ENCODE results near the gene MMP25. TPM values are rescaled to one million over a fixed set of nuclear protein-coding genes. Genes with fewer than 3 reads are reported as not detected.

The MMP25 gene
- total RNA-seq, 4 donors from 2014 or later = 0.51 to 0.87 (median 0.83) TPM; not detected in 1

DNA sequence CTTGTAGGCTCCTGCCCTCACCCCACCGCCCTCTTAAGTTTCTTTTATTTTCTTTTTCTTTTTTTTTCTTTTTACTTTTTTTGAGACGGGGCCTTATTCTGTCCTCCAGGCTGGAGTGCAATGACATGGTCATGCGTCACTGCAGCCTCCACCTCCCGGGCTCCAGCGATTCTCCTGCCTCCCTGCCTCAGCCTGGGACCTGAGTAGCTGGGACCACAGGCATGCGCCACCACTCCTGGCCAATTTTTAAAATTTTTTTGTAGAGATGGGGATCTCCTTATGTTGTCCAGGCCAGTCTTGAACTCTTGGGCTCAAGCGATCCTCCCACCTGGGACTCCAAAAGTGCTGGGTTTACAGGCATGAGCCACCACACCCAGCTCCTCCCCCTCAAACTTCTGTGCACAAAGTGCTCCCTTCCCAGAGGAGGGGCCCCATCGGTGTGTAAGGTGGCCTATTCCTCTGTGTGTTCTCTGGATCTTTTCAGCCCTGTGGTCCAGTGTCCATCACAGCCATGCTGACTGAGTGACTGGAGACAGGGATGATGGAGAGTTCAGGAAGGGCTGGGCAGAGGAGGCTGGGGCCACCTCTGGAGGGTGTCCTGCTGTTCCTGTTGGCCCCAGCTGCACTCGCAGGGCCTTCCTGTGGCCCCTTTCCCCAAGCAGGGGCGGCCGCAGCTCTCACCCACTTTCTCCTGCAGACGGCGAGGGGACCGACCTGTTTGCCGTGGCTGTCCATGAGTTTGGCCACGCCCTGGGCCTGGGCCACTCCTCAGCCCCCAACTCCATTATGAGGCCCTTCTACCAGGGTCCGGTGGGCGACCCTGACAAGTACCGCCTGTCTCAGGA is 10.2 kb downstream of the MMP25 start:
- Histone ChIP-seq H3K27me3 (no peaks in the 10 kb centered on the region), H3K36me3 (no peaks in the 10 kb centered on the region), H3K9me3 (no peaks in the 10 kb centered on the region), H3K4me3 (no peak overlapping the region), H3K27ac (no peak overlapping the region), H3K4me1 (peaks cover 20% of the 10 kb centered on the region)
- no peak for DNase-seq (ENCODE audit: low spot score in 2 of 2)
- 88% methylated on average over 8 of the region's 19 CpGs for WGBS
- TF ChIP-seq POLR2A (IDR thresholded peaks at IDR 0.05) (no peak), POLR2AphosphoS5 (IDR thresholded peaks at IDR 0.05) (no peak), EP300 (IDR thresholded peaks at IDR 0.05) (no peak), CTCF (IDR thresholded peaks at IDR 0.05) (no peak)

- Histone ChIP-seq H3K27ac (no peak overlapping the region), H3K36me3 (no peaks in the 10 kb centered on the region), H3K27me3 (no peaks in the 10 kb centered on the region), H3K9me3 (no peaks in the 10 kb centered on the region), H3K4me3 (peak overlapping the region; percentile 89), H3K4me1 (peaks cover 20% of the 10 kb centered on the region)
- DNase-seq (ENCODE audit: low spot score in 2 of 2) = no peak
- TF ChIP-seq EP300 (IDR thresholded peaks at IDR 0.05) (no peak), POLR2A (IDR thresholded peaks at IDR 0.05) (no peak), POLR2AphosphoS5 (IDR thresholded peaks at IDR 0.05) (no peak), CTCF (IDR thresholded peaks at IDR 0.05) (no peak)
- 88% methylated on average over 19 of the region's 22 CpGs for WGBS
Measured at GRCh38 chr16:3057181-3058138, 11.1 kb downstream of the MMP25 start.

DNA sequence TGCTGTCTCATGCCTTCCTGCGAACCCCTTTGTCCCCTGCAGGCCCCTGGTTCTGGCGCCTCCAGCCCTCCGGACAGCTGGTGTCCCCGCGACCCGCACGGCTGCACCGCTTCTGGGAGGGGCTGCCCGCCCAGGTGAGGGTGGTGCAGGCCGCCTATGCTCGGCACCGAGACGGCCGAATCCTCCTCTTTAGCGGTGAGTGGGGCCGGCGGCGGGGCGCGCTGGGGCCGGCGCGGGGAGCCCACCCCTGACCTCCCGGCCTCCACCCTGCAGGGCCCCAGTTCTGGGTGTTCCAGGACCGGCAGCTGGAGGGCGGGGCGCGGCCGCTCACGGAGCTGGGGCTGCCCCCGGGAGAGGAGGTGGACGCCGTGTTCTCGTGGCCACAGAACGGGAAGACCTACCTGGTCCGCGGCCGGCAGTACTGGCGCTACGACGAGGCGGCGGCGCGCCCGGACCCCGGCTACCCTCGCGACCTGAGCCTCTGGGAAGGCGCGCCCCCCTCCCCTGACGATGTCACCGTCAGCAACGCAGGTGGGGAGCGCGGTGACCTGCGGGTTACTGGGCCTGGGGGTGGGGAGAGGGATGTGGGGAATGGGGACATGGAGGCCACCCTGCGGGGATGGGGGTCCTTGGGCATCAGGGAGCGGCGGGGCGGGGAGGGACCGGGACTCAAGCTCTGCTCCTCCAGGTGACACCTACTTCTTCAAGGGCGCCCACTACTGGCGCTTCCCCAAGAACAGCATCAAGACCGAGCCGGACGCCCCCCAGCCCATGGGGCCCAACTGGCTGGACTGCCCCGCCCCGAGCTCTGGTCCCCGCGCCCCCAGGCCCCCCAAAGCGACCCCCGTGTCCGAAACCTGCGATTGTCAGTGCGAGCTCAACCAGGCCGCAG is 12.0 kb downstream of the MMP25 start:
- Histone ChIP-seq H3K4me1 (peaks cover 20% of the 10 kb centered on the region), H3K27ac (peak overlapping the region; percentile 49), H3K36me3 (no peaks in the 10 kb centered on the region), H3K4me3 (peak overlapping the region; percentile 89), H3K9me3 (no peaks in the 10 kb centered on the region), H3K27me3 (no peaks in the 10 kb centered on the region)
- DNase-seq (ENCODE audit: low spot score in 2 of 2) = no peak
- TF ChIP-seq POLR2A (IDR thresholded peaks at IDR 0.05) (no peak), CTCF (IDR thresholded peaks at IDR 0.05) (no peak), EP300 (IDR thresholded peaks at IDR 0.05) (no peak), POLR2AphosphoS5 (IDR thresholded peaks at IDR 0.05) (no peak)
- 40% methylated on average over 2 of the region's 77 CpGs for WGBS

DNA sequence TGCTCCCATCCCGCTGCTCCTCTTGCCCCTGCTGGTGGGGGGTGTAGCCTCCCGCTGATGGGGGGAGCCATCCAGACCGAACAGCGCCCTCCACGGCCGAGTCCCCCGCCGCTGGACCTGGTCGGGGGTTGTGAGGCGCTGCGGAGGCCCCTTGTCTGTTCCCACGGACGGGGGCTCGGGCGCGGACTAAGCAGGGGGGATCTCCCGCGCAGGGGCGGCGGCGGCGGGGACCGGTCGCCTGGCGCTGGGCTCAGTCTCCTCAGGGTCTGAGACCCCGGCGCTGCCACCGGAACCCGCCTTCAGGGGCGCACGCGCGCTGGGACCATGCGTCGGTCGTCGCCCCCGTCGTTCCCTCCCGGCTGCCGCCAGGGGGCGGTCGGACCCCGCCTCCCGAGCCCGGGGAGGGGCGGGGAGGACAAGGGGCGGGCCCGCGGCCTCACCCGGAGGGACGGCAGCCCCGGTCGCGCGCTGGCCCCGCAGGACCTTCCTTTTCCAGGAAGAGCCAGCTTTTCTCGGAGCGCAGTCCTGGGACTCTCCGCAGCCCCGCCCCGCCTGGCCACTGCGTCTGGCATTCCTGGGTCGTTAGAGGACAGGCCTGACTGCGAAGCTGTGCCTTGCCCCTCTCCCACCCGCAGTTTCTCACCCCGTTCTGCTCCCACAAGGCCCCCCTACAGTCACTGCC is 12.8 kb downstream of the MMP25 start:
- TF ChIP-seq EP300 (IDR thresholded peaks at IDR 0.05) (no peak), POLR2A (IDR thresholded peaks at IDR 0.05) (no peak), CTCF (IDR thresholded peaks at IDR 0.05) (peak; percentile 81 to 96), POLR2AphosphoS5 (IDR thresholded peaks at IDR 0.05) (peak in 1 of 3 donors; percentile 36)
- peaks cover 20% of the 10 kb centered on the region for H3K4me1 ChIP-seq
- H3K9me3 ChIP-seq = no peaks in the 10 kb centered on the region
- H3K27ac ChIP-seq = peak overlapping the region; percentile 70
- H3K4me3 ChIP-seq = peak overlapping the region; percentile 89
- peak; percentile 91 to 92 for DNase-seq (ENCODE audit: low spot score in 2 of 2)
- H3K27me3 ChIP-seq = no peaks in the 10 kb centered on the region
- H3K36me3 ChIP-seq = no peaks in the 10 kb centered on the region
- 0% methylated on average over 2 of the region's 67 CpGs for WGBS
